Stimulated activated naive B cell treated with anti-CD40 and anti-IgM and Interleukin-4, amounts not matched to agents 10 μg/mL and 1 μg/mL and 100 μg/mL, for 72 hours (primary cell): Measurements from ENCODE around the gene TYW1.
"Not testable (repeated sequence)": the region's sequence is repeated elsewhere in the genome, so short reads cannot be mapped to it uniquely, and the experiment has no call there.

Source experiments
- ATAC-seq, 2 donors: fragments of 150-1000 bp; cut with Tn5 transposase; replicated peaks; 2 replicates each; pipeline ENCODE4 v1.10.0; 2021; ENCODE audit warnings: moderate library complexity in 1 of 2
- DNase-seq: peaks from one replicate; pipeline ENCODE4 v3.0.0; 2021
- H3K27ac Mint-ChIP-seq: one replicate; pipeline ENCODE4 v1.8.0; 2022; ENCODE audit warnings: mild to moderate bottlenecking, mixed read lengths
- H3K27me3 Mint-ChIP-seq, 2 donors: one replicate each; pipeline ENCODE4 v1.8.0; 2022; ENCODE audit warnings: mixed read lengths in 2 of 2
- H3K36me3 Mint-ChIP-seq, 2 donors: one replicate each; pipeline ENCODE4 v1.8.0; 2022; ENCODE audit warnings: mixed read lengths in 2 of 2, mild to moderate bottlenecking in 1 of 2
- H3K4me1 Mint-ChIP-seq, 2 donors: one replicate each; pipeline ENCODE4 v1.8.0; 2022; ENCODE audit warnings: mixed read lengths in 2 of 2, mild to moderate bottlenecking in 1 of 2
- H3K4me3 Mint-ChIP-seq, 2 donors: one replicate each; pipeline ENCODE4 v1.8.0; 2022; ENCODE audit warnings: mild to moderate bottlenecking in 2 of 2, mixed read lengths in 2 of 2, moderate library complexity in 1 of 2
- H3K9me3 Mint-ChIP-seq, 2 donors: one replicate each; pipeline ENCODE4 v1.8.0; 2022; ENCODE audit warnings: mixed read lengths in 2 of 2, mild to moderate bottlenecking in 1 of 2

The TYW1 gene

DNA sequence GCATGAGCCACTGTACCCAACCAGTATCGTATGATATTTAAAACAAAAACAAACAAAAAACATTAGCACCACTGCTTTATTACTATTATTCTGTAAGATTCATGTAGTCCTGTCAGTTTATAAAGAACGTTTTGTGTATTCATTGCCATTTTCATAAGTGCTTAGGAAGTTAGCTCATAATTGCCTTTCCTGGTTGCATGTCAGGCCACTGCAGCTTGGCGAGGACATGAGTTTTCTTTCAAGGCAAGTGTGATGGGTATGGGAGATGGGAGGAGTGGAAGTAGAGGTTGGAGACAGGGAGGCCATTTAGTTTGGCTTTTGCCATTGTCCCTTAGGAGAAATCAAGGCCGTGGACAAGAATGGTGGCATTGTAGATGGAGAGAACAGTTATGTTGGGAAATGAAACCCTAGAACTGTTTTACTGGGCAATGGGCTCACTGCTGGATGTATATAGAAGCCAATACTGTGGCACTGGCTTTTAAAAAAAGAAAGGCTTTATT is 48.9 kb downstream of the TYW1 start:
- Mint-ChIP-seq H3K36me3 (peaks cover 22 to 31% of the 10 kb centered on the region in 2 donors), H3K4me1 (peaks cover 14 to 18% of the 10 kb centered on the region in 2 donors), H3K9me3 (no peaks in the 10 kb centered on the region), H3K4me3 (no peak overlapping the region), H3K27ac (no peak overlapping the region), H3K27me3 (no peaks in the 10 kb centered on the region)
- ATAC-seq (no peak), DNase-seq (no peak)

DNA sequence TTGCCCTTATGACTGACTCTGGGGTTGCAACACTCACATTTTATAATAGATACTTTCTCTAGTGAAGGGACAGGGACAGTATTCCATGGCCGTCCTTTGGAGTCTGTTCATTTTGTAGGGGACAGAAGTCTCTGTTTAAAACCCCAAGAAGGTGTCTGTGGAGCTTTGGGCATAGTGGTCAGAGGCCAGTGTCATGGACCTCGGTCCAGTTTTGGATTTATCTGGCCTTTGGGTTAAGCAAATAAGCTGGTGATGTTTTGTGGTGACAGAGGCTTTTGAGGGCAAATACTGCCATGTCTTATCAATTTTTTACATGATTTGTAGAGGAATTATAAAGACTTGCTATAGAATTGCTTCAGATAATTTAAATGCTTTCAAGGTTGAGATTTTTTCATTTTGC is 50.2 kb downstream of the TYW1 start:
- peaks cover 34 to 35% of the 10 kb centered on the region in 2 donors for H3K36me3 Mint-ChIP-seq

DNA sequence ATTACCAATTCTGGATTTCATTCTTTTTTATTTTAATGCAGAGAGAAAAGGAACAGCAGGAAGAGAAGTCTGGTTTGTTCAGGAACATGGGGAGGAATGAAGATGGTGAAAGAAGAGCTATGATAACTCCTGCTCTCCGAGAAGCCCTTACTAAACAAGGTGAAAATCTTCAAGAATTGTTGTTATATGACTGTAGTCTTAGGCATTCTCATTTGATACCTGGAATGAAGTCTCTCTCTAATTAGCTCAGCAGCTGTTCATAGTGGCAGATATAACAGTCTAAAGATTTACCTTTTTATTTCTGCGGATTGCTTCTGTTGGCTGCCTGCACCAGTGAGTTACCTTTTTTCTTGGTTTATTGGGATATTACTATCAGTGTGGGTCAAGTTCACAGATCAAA is 53.3 kb downstream of the TYW1 start:
- H3K36me3 Mint-ChIP-seq: peaks cover 46 to 57% of the 10 kb centered on the region in 2 donors
- H3K4me1 Mint-ChIP-seq: not testable (repeated sequence)

More for the DNA sequence above, 50.2 kb downstream of the TYW1 start:
- not testable (repeated sequence) for ATAC-seq, H3K9me3 Mint-ChIP-seq, H3K27ac Mint-ChIP-seq, H3K27me3 Mint-ChIP-seq, DNase-seq, H3K4me3 Mint-ChIP-seq
- peaks cover 14 to 15% of the 10 kb centered on the region in 2 donors for H3K4me1 Mint-ChIP-seq

DNA sequence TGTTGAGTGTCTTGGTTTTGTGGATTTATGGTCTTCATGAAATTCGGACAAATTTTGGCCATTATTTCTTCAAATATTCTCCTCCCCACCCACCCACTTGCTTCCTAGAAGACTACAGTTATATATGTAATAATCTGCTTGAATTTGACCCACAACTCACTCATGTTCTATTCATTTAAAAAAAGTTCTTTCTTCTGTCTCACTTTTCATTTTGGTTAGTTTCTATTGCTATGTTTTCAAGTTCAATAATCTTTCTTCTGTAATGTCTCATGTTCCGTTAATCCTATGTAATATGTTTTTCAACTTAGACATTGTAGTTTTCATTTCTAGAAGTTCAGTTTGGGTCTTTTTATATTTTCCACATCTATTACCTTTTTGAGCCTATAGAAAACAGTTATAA is 55.5 kb downstream of the TYW1 start:
- not testable (repeated sequence) for H3K27me3 Mint-ChIP-seq, H3K4me1 Mint-ChIP-seq, DNase-seq, H3K9me3 Mint-ChIP-seq, H3K4me3 Mint-ChIP-seq, H3K27ac Mint-ChIP-seq, ATAC-seq
- H3K36me3 Mint-ChIP-seq: peaks cover 40 to 53% of the 10 kb centered on the region in 2 donors

More for the DNA sequence above, 53.3 kb downstream of the TYW1 start:
- H3K9me3 Mint-ChIP-seq, H3K27me3 Mint-ChIP-seq, DNase-seq, H3K4me3 Mint-ChIP-seq, ATAC-seq: not testable (repeated sequence)
- H3K27ac Mint-ChIP-seq: peak overlapping the region; percentile 56

DNA sequence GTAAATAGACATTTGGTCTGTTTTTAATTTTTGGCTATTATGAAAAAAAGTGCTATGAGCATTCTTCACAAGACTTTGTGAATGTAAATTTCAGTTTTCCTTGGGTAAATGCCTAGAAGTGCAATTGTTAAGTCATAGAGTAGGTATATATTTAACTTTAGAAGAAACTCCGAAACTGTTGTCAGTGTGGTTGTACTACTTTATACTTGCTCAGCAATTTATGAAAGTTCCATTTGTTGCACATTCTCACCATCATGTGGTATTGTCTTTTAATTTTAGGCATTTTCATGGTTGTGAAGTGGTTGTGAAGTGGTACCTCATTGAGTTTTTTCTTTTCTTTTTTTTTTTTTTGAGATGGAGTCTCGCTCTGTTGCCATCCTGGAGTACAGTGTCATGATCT is 60.0 kb downstream of the TYW1 start:
- Mint-ChIP-seq H3K27ac (no peak overlapping the region), H3K27me3 (no peaks in the 10 kb centered on the region), H3K36me3 (peaks cover 38 to 54% of the 10 kb centered on the region in 2 donors), H3K4me3 (no peak overlapping the region), H3K4me1 (no peaks in the 10 kb centered on the region), H3K9me3 (peaks cover 5 to 7% of the 10 kb centered on the region in 2 donors)
- no peak for ATAC-seq
- no peak for DNase-seq

DNA sequence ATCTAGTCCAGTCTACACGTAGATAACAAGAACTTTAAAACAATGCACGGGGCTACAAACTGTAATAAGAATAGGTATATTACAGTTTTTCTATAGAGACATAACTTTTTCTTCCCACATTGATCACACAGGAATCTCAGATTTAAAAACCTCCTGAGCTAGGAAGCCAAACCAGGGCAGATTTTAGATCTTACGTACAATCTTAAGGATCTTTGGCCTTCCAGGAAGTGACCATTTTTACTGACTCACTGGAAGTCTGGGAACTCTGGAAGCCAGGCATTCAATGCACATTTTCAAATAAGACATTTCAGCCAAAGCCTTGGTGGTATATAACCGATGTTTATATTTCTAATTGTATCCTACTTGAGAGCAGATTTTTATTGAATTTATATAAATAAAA is 64.7 kb downstream of the TYW1 start:
- not testable (repeated sequence) for H3K9me3 Mint-ChIP-seq, H3K4me1 Mint-ChIP-seq, ATAC-seq, H3K27ac Mint-ChIP-seq, DNase-seq, H3K4me3 Mint-ChIP-seq, H3K27me3 Mint-ChIP-seq
- H3K36me3 Mint-ChIP-seq: peaks cover 43 to 51% of the 10 kb centered on the region in 2 donors

DNA sequence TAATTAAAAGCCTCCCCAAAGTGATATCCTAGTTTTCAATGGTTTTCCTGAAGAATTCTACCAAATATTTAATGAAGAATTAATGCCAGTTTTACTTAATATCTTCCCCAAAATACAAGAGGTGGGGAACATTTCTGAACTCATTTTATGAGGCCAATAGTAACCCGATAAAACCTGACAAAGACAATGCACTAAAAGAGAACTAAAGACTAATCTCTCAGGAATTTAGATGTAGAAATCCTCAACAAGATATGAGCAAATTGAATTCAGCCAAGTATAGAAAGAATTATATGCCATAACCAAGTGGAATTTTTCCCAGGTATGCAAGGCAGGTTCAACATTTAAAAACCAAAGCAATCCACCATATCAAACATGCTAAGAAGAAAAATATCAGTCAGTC is 66.2 kb downstream of the TYW1 start:
- H3K9me3 Mint-ChIP-seq, ATAC-seq, H3K27ac Mint-ChIP-seq, H3K27me3 Mint-ChIP-seq, H3K4me3 Mint-ChIP-seq, DNase-seq, H3K4me1 Mint-ChIP-seq: not testable (repeated sequence)
- H3K36me3 Mint-ChIP-seq: peaks cover 44 to 57% of the 10 kb centered on the region in 2 donors

DNA sequence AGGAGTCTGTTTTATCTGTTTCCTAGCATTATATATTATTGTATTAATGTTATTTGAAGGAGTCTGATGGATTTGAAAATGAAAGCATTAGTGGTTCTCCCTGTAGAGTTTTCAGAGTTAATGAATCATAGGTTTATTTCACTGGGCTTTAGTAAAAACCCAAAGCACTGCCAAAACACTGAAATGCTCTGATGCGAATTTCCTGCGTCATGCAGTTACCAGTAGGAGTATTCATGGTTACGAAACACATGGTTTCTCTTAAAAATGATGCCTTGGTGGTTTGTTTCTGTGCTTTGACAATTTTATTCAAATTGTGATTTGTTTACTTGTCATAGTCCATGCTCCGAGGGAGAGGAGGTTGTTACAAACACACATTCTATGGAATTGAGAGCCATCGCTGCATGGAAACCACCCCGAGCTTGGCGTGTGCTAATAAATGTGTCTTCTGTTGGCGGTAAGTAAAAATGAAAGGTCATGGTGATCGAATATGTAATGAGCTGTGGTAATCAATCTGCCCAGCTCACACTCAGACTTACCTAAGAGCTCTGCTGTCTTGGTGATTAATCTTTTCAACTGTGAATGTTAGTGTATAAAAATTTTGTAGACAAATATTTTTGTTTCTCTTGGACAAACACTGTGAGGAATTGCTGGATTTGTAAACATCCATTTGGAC is 70.5 kb downstream of the TYW1 start:
- not testable (repeated sequence) for H3K4me3 Mint-ChIP-seq, ATAC-seq, DNase-seq, H3K4me1 Mint-ChIP-seq, H3K27me3 Mint-ChIP-seq
- Mint-ChIP-seq H3K27ac (peak overlapping the region; percentile 62), H3K9me3 (peaks cover 8 to 21% of the 10 kb centered on the region in 2 donors), H3K36me3 (peaks cover 52 to 70% of the 10 kb centered on the region in 2 donors)

DNA sequence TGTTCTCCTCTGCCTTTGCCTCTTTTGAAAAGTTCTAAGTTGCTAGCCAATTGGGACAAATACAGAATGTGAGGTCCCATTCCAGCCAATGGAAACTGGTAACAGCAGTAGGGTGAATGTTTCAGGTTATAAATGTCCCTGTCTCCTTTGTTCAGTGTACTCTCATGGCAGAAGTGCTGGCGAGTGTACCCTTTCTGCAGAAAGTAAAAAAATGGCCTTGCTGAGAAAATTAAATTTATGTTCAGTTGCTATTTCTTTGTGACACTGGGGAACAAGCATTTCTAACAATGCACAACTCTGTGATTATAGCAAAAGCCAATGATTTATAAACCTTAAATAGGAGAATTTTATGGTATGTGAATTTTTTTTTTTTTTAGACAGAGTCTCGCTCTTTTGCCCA is 79.5 kb downstream of the TYW1 start:
- not testable (repeated sequence) for DNase-seq, H3K4me1 Mint-ChIP-seq, H3K27ac Mint-ChIP-seq, H3K4me3 Mint-ChIP-seq, ATAC-seq, H3K27me3 Mint-ChIP-seq
- H3K9me3 Mint-ChIP-seq: peaks cover 15 to 19% of the 10 kb centered on the region in 2 donors
- peaks cover 67 to 80% of the 10 kb centered on the region in 2 donors for H3K36me3 Mint-ChIP-seq

DNA sequence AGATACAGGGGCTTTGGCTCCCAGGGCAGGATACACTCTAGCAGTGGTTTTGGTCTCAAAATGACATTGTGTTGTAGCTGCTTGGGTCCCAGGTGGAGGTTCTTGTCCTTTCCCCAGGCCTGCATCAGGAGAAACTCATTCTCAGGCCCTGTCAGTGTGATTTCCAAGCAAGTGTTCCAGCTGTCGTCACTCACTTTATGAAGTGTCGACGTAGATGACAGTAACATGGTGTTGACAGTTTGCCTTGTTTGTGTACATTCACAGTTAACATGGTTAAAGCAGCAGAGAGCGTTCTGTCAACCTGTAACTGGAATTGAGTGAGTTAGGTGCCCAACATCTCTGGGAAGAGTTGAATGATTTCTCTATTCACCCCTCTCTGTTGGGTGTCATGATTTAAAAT is 86.2 kb downstream of the TYW1 start:
- not testable (repeated sequence) for DNase-seq, ATAC-seq, H3K4me3 Mint-ChIP-seq, H3K27ac Mint-ChIP-seq, H3K27me3 Mint-ChIP-seq, H3K4me1 Mint-ChIP-seq
- H3K36me3 Mint-ChIP-seq: peaks cover 72 to 80% of the 10 kb centered on the region in 2 donors
- H3K9me3 Mint-ChIP-seq: peaks cover 15 to 19% of the 10 kb centered on the region in 2 donors

DNA sequence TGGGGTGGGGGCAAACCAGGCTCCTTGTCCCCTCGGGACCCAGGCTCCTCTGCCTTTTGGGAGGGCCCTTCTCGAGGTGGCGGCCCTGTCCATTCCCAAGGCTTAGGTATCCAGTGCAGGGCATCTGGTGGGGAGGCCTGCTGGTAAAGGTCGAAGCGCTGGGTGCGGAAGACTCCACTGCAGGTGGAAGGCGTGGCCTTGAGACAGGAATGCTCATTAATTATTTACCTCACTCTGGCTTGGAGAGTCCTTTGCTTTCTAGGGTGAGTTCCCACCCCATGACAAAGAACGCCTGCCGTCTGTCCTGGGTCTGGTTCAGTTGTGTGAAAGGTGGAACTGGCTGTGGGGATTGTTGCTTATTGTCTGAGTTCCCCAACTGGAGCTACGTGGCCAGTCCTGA is 92.6 kb downstream of the TYW1 start:
- not testable (repeated sequence) for H3K27ac Mint-ChIP-seq, H3K9me3 Mint-ChIP-seq, H3K4me3 Mint-ChIP-seq, DNase-seq, H3K4me1 Mint-ChIP-seq, ATAC-seq, H3K27me3 Mint-ChIP-seq
- H3K36me3 Mint-ChIP-seq: peaks cover 43 to 50% of the 10 kb centered on the region in 2 donors

DNA sequence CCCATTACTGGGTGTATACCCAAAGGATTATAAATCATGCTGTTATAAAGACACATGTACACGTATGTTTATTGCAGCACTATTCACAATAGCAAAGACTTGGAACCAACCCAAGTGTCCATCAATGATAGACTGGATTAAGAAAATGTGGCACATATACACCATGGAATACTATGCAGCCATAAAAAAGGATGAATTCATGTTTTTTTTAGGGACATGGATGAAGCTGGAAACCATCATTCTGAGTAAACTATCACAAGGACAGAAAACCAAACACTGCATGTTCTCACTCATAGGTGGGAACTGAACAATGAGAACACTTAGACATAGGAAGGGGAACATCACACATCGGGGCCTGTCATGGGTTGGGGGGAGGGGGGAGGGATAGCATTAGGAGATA is 94.4 kb downstream of the TYW1 start:
- H3K4me3 Mint-ChIP-seq, DNase-seq, H3K27me3 Mint-ChIP-seq, H3K27ac Mint-ChIP-seq, ATAC-seq, H3K4me1 Mint-ChIP-seq, H3K9me3 Mint-ChIP-seq: not testable (repeated sequence)
- peaks cover 35 to 50% of the 10 kb centered on the region in 2 donors for H3K36me3 Mint-ChIP-seq

DNA sequence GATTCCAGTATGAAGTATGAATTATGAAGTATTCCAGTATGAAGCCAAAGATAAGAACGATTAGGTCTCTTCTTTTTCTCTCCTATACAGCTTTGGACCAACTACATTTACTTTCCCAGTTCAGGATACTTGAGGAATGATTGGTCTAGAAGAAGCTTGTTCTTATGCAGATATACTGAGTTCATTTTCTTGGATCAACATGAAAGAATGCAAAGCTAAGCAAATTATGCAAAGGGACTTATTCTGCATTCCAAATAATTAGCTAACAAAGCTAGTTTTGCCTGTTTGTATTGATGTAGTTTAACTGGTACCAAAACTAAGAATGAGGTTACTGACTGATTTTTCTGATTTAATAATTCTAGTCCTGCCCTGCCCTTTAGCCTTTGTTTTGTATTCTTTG is 101.4 kb downstream of the TYW1 start:
- not testable (repeated sequence) for DNase-seq, H3K27me3 Mint-ChIP-seq, H3K4me1 Mint-ChIP-seq, H3K4me3 Mint-ChIP-seq, H3K9me3 Mint-ChIP-seq, ATAC-seq, H3K27ac Mint-ChIP-seq
- H3K36me3 Mint-ChIP-seq: peaks cover 35 to 59% of the 10 kb centered on the region in 2 donors

DNA sequence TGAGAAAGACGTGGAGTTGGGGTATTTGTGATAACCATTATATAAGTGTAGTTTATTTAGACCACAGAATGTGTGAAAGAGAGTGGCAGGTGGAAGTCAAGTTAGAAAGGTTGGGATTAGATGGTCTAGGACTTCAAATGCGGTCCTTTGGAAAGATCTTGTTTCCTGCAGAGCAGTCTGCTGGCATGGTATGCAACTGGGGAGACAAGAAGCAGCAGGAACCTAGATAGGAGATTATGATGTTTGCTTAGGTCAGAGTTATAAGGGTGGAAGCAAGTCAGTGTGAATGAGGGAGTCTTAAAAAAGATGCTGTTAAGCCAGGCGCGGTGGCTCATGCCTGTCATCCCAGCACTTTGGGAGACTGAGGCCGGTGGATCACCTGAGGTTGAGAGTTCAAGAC is 102.8 kb downstream of the TYW1 start:
- DNase-seq, H3K9me3 Mint-ChIP-seq, H3K4me1 Mint-ChIP-seq, ATAC-seq, H3K4me3 Mint-ChIP-seq, H3K27me3 Mint-ChIP-seq, H3K27ac Mint-ChIP-seq: not testable (repeated sequence)
- H3K36me3 Mint-ChIP-seq: peaks cover 43 to 70% of the 10 kb centered on the region in 2 donors

DNA sequence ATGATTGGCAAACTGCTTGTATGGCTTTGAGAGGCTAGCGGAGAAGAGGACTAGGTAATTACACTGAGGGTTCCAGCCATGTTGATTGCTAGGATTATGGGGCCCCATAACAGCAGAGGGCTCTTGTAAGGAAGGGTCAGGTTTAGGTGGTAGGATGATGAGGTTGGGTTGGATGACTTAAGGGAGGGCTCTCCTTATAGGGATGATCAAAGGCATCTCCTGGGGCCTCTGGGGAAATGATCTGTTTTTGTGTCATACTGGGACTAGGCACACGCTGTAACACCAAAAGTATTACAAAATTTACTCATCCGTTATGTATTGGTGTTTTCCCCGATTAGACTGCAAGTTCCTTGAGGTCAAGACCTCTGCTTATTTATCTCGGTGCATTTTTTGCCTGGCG is 103.4 kb downstream of the TYW1 start:
- not testable (repeated sequence) for H3K4me1 Mint-ChIP-seq, ATAC-seq, H3K27me3 Mint-ChIP-seq, H3K9me3 Mint-ChIP-seq, H3K27ac Mint-ChIP-seq, H3K4me3 Mint-ChIP-seq, DNase-seq
- peaks cover 45 to 67% of the 10 kb centered on the region in 2 donors for H3K36me3 Mint-ChIP-seq
